SK-N-SH (cell line): ENCODE measurements around the gene SPIN1. TPM values are rescaled to one million over a fixed set of nuclear protein-coding genes. Genes with fewer than 3 reads are reported as not detected.

Experiments
- CTCF ChIA-PET: fragments of 300-600, 350-600 bp; formaldehyde crosslinking; extraction: SDS; loops from one replicate; lab custom pipeline; 2021; lab: Yijun Ruan, JAX
- POLR2A ChIA-PET: fragments of 350-600 bp; sonication (Branson Sonifier 250); formaldehyde crosslinking; extraction: SDS; loops from one replicate; lab custom pipeline; 2020; ENCODE audit warnings: antibody characterized with exemption, inconsistent platforms; lab: Yijun Ruan, JAX
- DNase-seq: peaks from one replicate; pipeline ENCODE4 v3.0.0; 2012
- H2AFZ ChIP-seq: fragments of 200-600 bp; sonication (generic); 2 replicates; pipeline ENCODE4 v1.8.1; 2016; ENCODE audit warnings: antibody characterized with exemption, mild to moderate bottlenecking, low read depth
- H3F3A ChIP-seq: fragments of 200-600 bp; sonication (generic); replicated peaks from 2 replicates; pipeline ENCODE3; 2016; ENCODE audit warnings: antibody characterized with exemption, mild to moderate bottlenecking; ENCODE audit not compliant: insufficient read depth
- H3K27ac ChIP-seq, 2 experiments: fragments of 200-500 bp in 1 of 2; fragments of 200-600 bp in 1 of 2; sonication (Bioruptor generic) in 1 of 2; sonication (generic), shearing (Covaris generic) in 1 of 2; 2 replicates each; pipeline versions ENCODE4 v1.5.1 to v1.6.1; 2014 to 2016; ENCODE audit warnings: low read depth in 2 of 2, inconsistent platforms in 1 of 2, low read length in 1 of 2, mild to moderate bottlenecking in 1 of 2, mixed read lengths in 1 of 2
- H3K27me3 ChIP-seq: fragments of 200-600 bp; sonication (generic), shearing (Covaris generic); 2 replicates; pipeline ENCODE4 v1.6.1; 2016; ENCODE audit warnings: mixed run types; ENCODE audit not compliant: insufficient read depth
- H3K36me3 ChIP-seq, 2 experiments: fragments of 200-500 bp in 1 of 2; fragments of 200-600 bp in 1 of 2; sonication (Bioruptor generic) in 1 of 2; sonication (generic) in 1 of 2; replicated peaks in 1 of 2; 2 replicates each; pipeline versions ENCODE3 to v1.5.1; 2014 to 2016; ENCODE audit warnings: low read length in 1 of 2, mild to moderate bottlenecking in 1 of 2; ENCODE audit not compliant: insufficient read depth in 2 of 2, control insufficient read depth in 1 of 2
- H3K4me1 ChIP-seq, 2 experiments: fragments of 200-500 bp in 1 of 2; fragments of 200-600 bp in 1 of 2; sonication (Bioruptor generic) in 1 of 2; sonication (generic), shearing (Covaris generic) in 1 of 2; 2 replicates each; pipeline versions ENCODE4 v1.5.1 to v1.6.1; 2014 to 2016; ENCODE audit warnings: low read depth in 1 of 2, low read length in 1 of 2, mixed run types in 1 of 2; ENCODE audit not compliant: insufficient read depth in 2 of 2, control insufficient read depth in 1 of 2
- H3K4me2 ChIP-seq: fragments of 200-600 bp; sonication (generic), shearing (Covaris generic); 2 replicates; pipeline ENCODE4 v1.6.1; 2017; ENCODE audit warnings: mixed run types
- H3K4me3 ChIP-seq, 2 experiments: fragments of 200-500 bp in 1 of 2; fragments of 200-600 bp in 1 of 2; sonication (Bioruptor generic) in 1 of 2; sonication (generic), shearing (Covaris generic) in 1 of 2; 2 replicates each; pipeline versions ENCODE4 v1.5.1 to v1.8.1; 2014 to 2016; ENCODE audit warnings: low read depth in 2 of 2, inconsistent platforms in 1 of 2, low read length in 1 of 2, mild to moderate bottlenecking in 1 of 2, mixed read lengths in 1 of 2, moderate library complexity in 1 of 2
- H3K79me2 ChIP-seq: fragments of 200-600 bp; sonication (generic); 2 replicates; pipeline ENCODE4 v1.8.1; 2017; ENCODE audit warnings: mild to moderate bottlenecking; ENCODE audit not compliant: insufficient read depth
- H3K9ac ChIP-seq: fragments of 200-600 bp; sonication (generic); 2 replicates; pipeline ENCODE4 v1.6.1; 2017; ENCODE audit warnings: mixed run types
- H3K9me2 ChIP-seq: fragments of 200-600 bp; sonication (generic); 2 replicates; pipeline ENCODE4 v1.6.1; 2017; ENCODE audit warnings: mixed run types
- H3K9me3 ChIP-seq: fragments of 200-600 bp; sonication (generic); 2 replicates; pipeline ENCODE4 v1.6.1; 2017; ENCODE audit warnings: mixed run types, mild to moderate bottlenecking, moderate library complexity
- H4K20me1 ChIP-seq: fragments of 200-600 bp; sonication (generic); 2 replicates; pipeline ENCODE4 v1.6.1; 2017; ENCODE audit warnings: mild to moderate bottlenecking, mixed run types; ENCODE audit not compliant: insufficient read depth
- FOSL2 ChIP-seq: IDR thresholded peaks from 2 replicates; pipeline ENCODE4 v1.4.0; 2012; ENCODE audit warnings: low read depth, mild to moderate bottlenecking, moderate library complexity, borderline replicate concordance
- FOXJ3 ChIP-seq: sonication (generic); formaldehyde crosslinking; IDR thresholded peaks from 2 replicates; pipeline ENCODE4 v1.5.1; 2020; ENCODE audit warnings: mild to moderate bottlenecking, missing genetic modification reagents
- FOXM1 ChIP-seq: IDR thresholded peaks from 2 replicates; pipeline ENCODE4 v1.4.0; 2012; ENCODE audit warnings: low read depth, mild to moderate bottlenecking
- IRF3 ChIP-seq: fragments of 150-350 bp; IDR thresholded peaks from 2 replicates; pipeline ENCODE4 v1.6.1; 2016; ENCODE audit warnings: mild to moderate bottlenecking, low read depth, low read length
- JUND ChIP-seq: IDR thresholded peaks from 2 replicates; pipeline ENCODE4 v1.4.0; 2012
- MXI1 ChIP-seq: IDR thresholded peaks from 2 replicates; pipeline ENCODE4 v1.6.1; 2012; ENCODE audit warnings: mild to moderate bottlenecking, low read depth, low read length, improper control_type of control experiment
- POLR2AphosphoS5 ChIP-seq: IDR thresholded peaks from 2 replicates; pipeline ENCODE4 v1.6.1; 2012; ENCODE audit warnings: low read depth, low read length
- RCOR1 ChIP-seq: fragments of 150-350 bp; IDR thresholded peaks from 2 replicates; pipeline ENCODE4 v1.6.1; 2017; ENCODE audit warnings: antibody characterized with exemption, low read length
- RXRA ChIP-seq: IDR thresholded peaks from 2 replicates; pipeline ENCODE4 v1.4.0; 2012; ENCODE audit warnings: low read depth, mild to moderate bottlenecking, borderline replicate concordance
- SIN3A ChIP-seq: IDR thresholded peaks from 2 replicates; pipeline ENCODE4 v1.6.1; 2012; ENCODE audit warnings: low read depth, mild to moderate bottlenecking, low read length, moderate library complexity, borderline replicate concordance
- TAF1 ChIP-seq: IDR thresholded peaks from 2 replicates; pipeline ENCODE4 v1.6.1; 2012; ENCODE audit warnings: low read depth, mild to moderate bottlenecking, low read length, moderate library complexity, borderline replicate concordance
- WGBS: methylation state at CpG from one replicate; pipeline ENCODE4 v1.1.6; 2017; ENCODE audit warnings: low lambda C conversion rate; 5-methylcytosine and 5-hydroxymethylcytosine counted together
- polyA plus RNA-seq, 3 experiments: library from polyadenylated mRNA; depleted of rRNA; stranded (reverse); fragments of >200 nt; gene quantifications; 2 replicates each; pipeline ENCODE4 v1.2.3, GENCODE V29; 2012
- TF ChIP-seq, protein P1 (sequence below): IDR thresholded peaks from 2 replicates; pipeline ENCODE4 v1.4.0; 2012; ENCODE audit warnings: low read depth, borderline replicate concordance

Gene SPIN1
- polyA plus RNA-seq, 1 of the 3 experiments (the other 2 are of a cell fraction), result 35.8 TPM

DNA sequence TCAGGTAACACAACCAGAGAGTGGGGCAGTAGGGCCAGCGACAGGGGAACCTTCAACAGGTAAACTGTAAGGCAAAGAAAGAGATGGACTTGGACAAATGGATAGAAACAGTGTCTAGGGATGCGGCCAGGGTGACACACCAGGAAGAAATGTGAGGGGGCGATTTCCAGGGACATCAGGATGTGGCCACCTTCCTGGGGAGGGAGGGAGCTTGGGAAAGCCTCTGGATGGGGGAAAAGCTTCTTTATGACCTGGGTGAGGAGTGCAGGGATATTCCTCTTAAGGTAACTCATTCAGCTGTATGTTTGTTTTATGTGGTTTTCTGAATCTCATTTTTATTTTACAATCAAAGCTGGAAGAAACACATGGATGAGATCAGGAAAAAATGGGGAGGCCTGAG, 134.8 kb downstream of the SPIN1 start:
- Histone ChIP-seq H3K27me3 (no peaks in the 10 kb centered on the region), H3K79me2 (no peaks in the 10 kb centered on the region), H3F3A (no peaks in the 10 kb centered on the region), H3K36me3 (no peaks in the 10 kb centered on the region), H4K20me1 (no peaks in the 10 kb centered on the region), H3K9me2 (no peaks in the 10 kb centered on the region), H2AFZ (no peak overlapping the region)
- POLR2A ChIA-PET, result no interaction called here
- 61% methylated on average over 3 of the region's 3 CpGs for WGBS
- DNase-seq, result no peak
- TF ChIP-seq FOXM1 (no peak), MXI1 (no peak), IRF3 (no peak), RXRA (no peak), SIN3A (no peak), TAF1 (no peak)
- TF ChIP-seq, protein P1, sequence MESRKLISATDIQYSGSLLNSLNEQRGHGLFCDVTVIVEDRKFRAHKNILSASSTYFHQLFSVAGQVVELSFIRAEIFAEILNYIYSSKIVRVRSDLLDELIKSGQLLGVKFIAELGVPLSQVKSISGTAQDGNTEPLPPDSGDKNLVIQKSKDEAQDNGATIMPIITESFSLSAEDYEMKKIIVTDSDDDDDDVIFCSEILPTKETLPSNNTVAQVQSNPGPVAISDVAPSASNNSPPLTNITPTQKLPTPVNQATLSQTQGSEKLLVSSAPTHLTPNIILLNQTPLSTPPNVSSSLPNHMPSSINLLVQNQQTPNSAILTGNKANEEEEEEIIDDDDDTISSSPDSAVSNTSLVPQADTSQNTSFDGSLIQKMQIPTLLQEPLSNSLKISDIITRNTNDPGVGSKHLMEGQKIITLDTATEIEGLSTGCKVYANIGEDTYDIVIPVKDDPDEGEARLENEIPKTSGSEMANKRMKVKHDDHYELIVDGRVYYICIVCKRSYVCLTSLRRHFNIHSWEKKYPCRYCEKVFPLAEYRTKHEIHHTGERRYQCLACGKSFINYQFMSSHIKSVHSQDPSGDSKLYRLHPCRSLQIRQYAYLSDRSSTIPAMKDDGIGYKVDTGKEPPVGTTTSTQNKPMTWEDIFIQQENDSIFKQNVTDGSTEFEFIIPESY, result no peak
- TF ChIP-seq, all 33 proteins: peak for 0
- H3K27ac ChIP-seq, result no peak overlapping the region
- no peak overlapping the region for H3K4me3 ChIP-seq
- no peaks in the 10 kb centered on the region for H3K4me1 ChIP-seq
- H3K9me3 ChIP-seq, result no peaks in the 10 kb centered on the region
- no peak overlapping the region for H3K9ac ChIP-seq
- CTCF ChIA-PET, result interaction anchor here (1.0 kb wide), 1 partner anchor 56 kb away, joined by 3 read pairs; no protein-coding TSS in a partner anchor
- H3K4me2 ChIP-seq, result no peak overlapping the region

GRCh38 chr9:88524911-88525310, 136.7 kb downstream of the SPIN1 start:
- POLR2A ChIA-PET, result no interaction called here
- H3K27ac ChIP-seq, result no peak overlapping the region
- no peak overlapping the region for H3K4me2 ChIP-seq
- no peaks in the 10 kb centered on the region for H3K27me3 ChIP-seq
- no peaks in the 10 kb centered on the region for H4K20me1 ChIP-seq
- DNase-seq, result no peak
- peaks cover 0 to 7% of the 10 kb centered on the region in 2 experiments; a peak in 1 of 4 replicates for H3K4me1 ChIP-seq
- no peaks in the 10 kb centered on the region for H3F3A ChIP-seq
- TF ChIP-seq POLR2AphosphoS5 (no peak), TAF1 (no peak), FOXJ3 (CRISPR knock-in tag) (no peak), FOSL2 (no peak), JUND (no peak), RCOR1 (no peak)
- TF ChIP-seq, protein P1, result no peak
- WGBS, result 88% methylated on average over 7 of the region's 8 CpGs
- 0 out of 2 replicates have a peak, but pooled peaks cover 6% of the 10 kb centered on the region for H3K79me2 ChIP-seq
- H2AFZ ChIP-seq, result no peak overlapping the region
- CTCF ChIA-PET, result no interaction called here
- no peaks in the 10 kb centered on the region for H3K36me3 ChIP-seq
- H3K9me3 ChIP-seq, result no peaks in the 10 kb centered on the region
- H3K4me3 ChIP-seq, result no peak overlapping the region
- no peak overlapping the region for H3K9ac ChIP-seq
- no peaks in the 10 kb centered on the region for H3K9me2 ChIP-seq
